ENCODE results near the gene UBE2QL1. TPM values are rescaled to one million over a fixed set of nuclear protein-coding genes. Genes with fewer than 3 reads are reported as not detected.

The UBE2QL1 gene
- total RNA-seq, 1 donor from 2014 or later: not detected

DNA sequence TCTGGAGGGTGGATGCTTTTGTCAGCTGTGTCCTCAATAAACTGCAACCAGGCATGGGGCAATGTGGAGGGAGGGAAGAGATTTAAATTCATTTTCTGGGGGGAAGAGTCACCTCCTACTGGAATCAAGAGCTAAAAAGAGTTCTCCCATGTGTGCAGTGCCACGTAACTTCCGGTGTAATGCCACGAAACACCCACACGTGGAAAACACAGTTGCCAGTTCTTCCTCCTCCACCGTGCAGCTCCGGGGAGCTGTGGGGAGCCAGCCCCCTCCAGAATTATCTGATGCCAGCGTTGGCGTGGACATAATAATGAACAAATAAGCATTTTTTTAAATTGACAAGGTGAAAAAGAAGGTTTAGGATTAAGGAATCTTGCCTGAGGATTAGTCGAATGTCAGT lies 38.2 kb upstream of the UBE2QL1 start:
- TF ChIP-seq, protein P1, sequence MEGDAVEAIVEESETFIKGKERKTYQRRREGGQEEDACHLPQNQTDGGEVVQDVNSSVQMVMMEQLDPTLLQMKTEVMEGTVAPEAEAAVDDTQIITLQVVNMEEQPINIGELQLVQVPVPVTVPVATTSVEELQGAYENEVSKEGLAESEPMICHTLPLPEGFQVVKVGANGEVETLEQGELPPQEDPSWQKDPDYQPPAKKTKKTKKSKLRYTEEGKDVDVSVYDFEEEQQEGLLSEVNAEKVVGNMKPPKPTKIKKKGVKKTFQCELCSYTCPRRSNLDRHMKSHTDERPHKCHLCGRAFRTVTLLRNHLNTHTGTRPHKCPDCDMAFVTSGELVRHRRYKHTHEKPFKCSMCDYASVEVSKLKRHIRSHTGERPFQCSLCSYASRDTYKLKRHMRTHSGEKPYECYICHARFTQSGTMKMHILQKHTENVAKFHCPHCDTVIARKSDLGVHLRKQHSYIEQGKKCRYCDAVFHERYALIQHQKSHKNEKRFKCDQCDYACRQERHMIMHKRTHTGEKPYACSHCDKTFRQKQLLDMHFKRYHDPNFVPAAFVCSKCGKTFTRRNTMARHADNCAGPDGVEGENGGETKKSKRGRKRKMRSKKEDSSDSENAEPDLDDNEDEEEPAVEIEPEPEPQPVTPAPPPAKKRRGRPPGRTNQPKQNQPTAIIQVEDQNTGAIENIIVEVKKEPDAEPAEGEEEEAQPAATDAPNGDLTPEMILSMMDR (IDR thresholded peaks at IDR 0.05; ENCODE audit: insufficient read depth, low read length, severe bottlenecking): no peak
- H3K36me3 ChIP-seq (ENCODE audit: control insufficient read depth, insufficient read depth, low read length): no peaks in the 10 kb centered on the region
- DNase-seq (ENCODE audit: low read depth) (no peak), FAIRE-seq (no peak)
- no peak overlapping the region for H3K4me3 ChIP-seq (ENCODE audit: low read depth, low read length)
- H3K27me3 ChIP-seq (ENCODE audit: control insufficient read depth, insufficient read depth, low read length): peaks cover 2% of the 10 kb centered on the region

DNA sequence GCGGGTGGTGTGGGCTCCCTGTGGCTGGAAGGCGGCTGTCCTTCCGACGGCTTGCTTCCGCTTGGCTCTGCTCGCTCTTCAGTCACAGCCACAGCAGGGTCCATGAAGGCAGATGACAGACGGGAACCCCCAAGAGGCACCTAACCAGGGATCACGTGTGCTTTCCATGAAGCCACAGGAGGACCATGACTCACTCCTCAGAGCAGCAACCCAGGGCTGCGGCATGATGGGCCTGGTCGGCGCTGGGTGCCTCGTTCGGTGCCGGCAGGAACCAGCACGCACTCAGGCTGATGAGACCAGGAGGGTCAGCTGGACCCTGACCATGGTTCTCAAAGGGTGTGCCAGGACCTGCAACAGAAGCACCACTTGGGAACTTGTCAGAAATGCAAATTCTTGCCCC lies 37.5 kb upstream of the UBE2QL1 start:
- Histone ChIP-seq H3K27me3 (ENCODE audit: control insufficient read depth, insufficient read depth, low read length) (peaks cover 2% of the 10 kb centered on the region), H3K36me3 (ENCODE audit: control insufficient read depth, insufficient read depth, low read length) (no peaks in the 10 kb centered on the region), H3K4me3 (ENCODE audit: low read depth, low read length) (no peak overlapping the region)
- FAIRE-seq (no peak), DNase-seq (ENCODE audit: low read depth) (no peak)
- TF ChIP-seq, protein P1 (IDR thresholded peaks at IDR 0.05; ENCODE audit: insufficient read depth, low read length, severe bottlenecking): no peak

GRCh38 chr5:6412811-6413210 lies 35.8 kb upstream of the UBE2QL1 start:
- no peak for FAIRE-seq

DNA sequence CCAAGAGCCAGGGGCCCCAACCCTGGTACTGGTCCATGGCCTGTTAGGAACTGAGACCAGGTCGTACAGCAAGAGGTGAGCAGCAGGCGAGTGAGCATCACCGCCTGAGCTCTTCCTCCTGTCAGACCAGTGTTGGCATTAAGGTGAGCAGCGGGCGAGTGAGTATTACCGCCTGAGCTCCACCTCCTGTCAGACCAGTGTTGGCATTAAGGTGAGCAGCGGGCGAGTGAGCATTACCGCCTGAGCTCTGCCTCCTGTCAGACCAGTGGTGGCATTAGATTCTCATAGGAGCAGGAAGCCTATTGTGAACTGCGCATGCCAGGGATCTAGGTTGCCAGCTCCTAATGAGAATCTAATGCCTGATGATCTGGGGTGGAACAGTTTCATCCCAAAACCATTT lies 31.0 kb upstream of the UBE2QL1 start:
- DNase-seq (ENCODE audit: low read depth) (no peak), FAIRE-seq (no peak)
- no peak overlapping the region for H3K4me3 ChIP-seq (ENCODE audit: low read depth, low read length)
- no peaks in the 10 kb centered on the region for H3K36me3 ChIP-seq (ENCODE audit: control insufficient read depth, insufficient read depth, low read length)
- TF ChIP-seq, protein P1 (IDR thresholded peaks at IDR 0.05; ENCODE audit: insufficient read depth, low read length, severe bottlenecking): no peak
- H3K27me3 ChIP-seq (ENCODE audit: control insufficient read depth, insufficient read depth, low read length): peaks cover 2% of the 10 kb centered on the region

More at GRCh38 chr5:6412811-6413210, 35.8 kb upstream of the UBE2QL1 start:
- H3K27me3 ChIP-seq (ENCODE audit: control insufficient read depth, insufficient read depth, low read length): peaks cover 2% of the 10 kb centered on the region
- no peaks in the 10 kb centered on the region for H3K36me3 ChIP-seq (ENCODE audit: control insufficient read depth, insufficient read depth, low read length)
- no peak for DNase-seq (ENCODE audit: low read depth)
- TF ChIP-seq, protein P1 (IDR thresholded peaks at IDR 0.05; ENCODE audit: insufficient read depth, low read length, severe bottlenecking): no peak
- no peak overlapping the region for H3K4me3 ChIP-seq (ENCODE audit: low read depth, low read length)

DNA sequence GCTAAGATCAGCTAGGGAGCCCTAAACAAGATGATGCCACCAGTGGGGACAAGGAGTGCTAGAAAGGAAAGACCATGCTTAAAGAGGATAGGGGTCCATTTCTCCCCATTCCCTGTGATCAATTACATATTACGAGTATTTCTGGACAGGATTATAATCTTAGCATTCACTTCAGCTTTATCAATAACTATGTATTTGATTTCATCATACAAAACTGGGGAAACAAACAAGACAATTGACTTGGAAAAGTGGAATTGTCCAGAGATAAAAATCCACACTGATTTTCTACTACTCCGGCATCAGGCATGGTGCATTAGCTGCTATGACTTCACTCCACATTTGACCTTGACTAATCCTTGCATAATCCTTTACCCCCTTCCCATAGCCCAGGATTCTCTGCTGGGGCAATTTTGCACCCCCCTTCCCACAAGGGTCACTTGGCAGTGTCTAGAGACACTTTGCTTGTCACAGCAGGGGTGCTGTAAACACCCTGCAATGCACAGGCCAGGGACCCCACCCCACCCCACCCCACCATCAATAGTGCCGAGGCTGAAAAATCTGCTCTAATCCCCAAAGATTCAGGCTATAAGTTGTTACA lies 29.9 kb upstream of the UBE2QL1 start:
- FAIRE-seq: no peak
- Histone ChIP-seq H3K36me3 (ENCODE audit: control insufficient read depth, insufficient read depth, low read length) (no peaks in the 10 kb centered on the region), H3K27me3 (ENCODE audit: control insufficient read depth, insufficient read depth, low read length) (no peaks in the 10 kb centered on the region), H3K4me3 (ENCODE audit: low read depth, low read length) (no peak overlapping the region)
- TF ChIP-seq, protein P1 (IDR thresholded peaks at IDR 0.05; ENCODE audit: insufficient read depth, low read length, severe bottlenecking): no peak
- no peak for DNase-seq (ENCODE audit: low read depth)

DNA sequence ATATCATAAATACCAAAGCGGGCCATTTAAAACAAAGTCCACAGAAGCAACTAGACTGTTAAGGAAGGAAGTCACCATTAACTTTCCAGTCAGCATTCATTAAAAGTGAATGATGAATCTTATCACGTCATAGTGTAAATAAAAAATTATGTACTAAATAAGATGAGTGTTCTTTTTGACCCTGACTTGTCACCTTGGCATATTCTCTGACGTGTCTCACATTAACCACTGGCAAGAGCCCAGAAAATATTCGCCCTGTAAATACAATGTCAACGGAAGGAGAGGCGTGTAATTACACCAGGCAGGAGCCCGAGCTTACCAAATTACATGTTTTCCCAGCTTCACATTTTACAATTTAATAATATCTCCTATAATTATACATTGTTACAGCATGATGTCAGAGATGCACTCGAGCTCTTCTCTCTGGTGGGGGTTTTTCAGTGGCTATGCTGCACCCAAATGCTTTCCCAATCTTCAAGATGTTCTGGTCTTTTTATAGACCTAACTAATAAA lies 29.3 kb upstream of the UBE2QL1 start:
- DNase-seq (ENCODE audit: low read depth) (peak; percentile 89), FAIRE-seq (no peak)
- TF ChIP-seq, protein P1 (IDR thresholded peaks at IDR 0.05; ENCODE audit: insufficient read depth, low read length, severe bottlenecking): no peak
- Histone ChIP-seq H3K4me3 (ENCODE audit: low read depth, low read length) (no peak overlapping the region), H3K27me3 (ENCODE audit: control insufficient read depth, insufficient read depth, low read length) (no peaks in the 10 kb centered on the region), H3K36me3 (ENCODE audit: control insufficient read depth, insufficient read depth, low read length) (no peaks in the 10 kb centered on the region)

Data from bronchial epithelial cell (primary cell).